Fibroblast of mammary gland (primary cell): Measurements from ENCODE around the gene CBY2.
A peak's percentile ranks its signal among the peaks of the same experiment; 100 is the strongest.

Experiments
- DNase-seq: peaks from one replicate; pipeline ENCODE4 v3.0.0-alpha.2; 2010; ENCODE audit warnings: low read depth
- H3K4me3 ChIP-seq: 2 replicates; pipeline ENCODE4 v1.5.1; 2011; ENCODE audit warnings: low read depth, mild to moderate bottlenecking, low read length, moderate library complexity; ENCODE audit not compliant: control insufficient read depth
- TF ChIP-seq, protein P1 (sequence below): conservative IDR thresholded peaks from 2 replicates; pipeline ENCODE4 v1.5.1; 2011; ENCODE audit warnings: low read depth, low read length, inconsistent platforms; ENCODE audit not compliant: control insufficient read depth, insufficient read depth

Gene CBY2

DNA sequence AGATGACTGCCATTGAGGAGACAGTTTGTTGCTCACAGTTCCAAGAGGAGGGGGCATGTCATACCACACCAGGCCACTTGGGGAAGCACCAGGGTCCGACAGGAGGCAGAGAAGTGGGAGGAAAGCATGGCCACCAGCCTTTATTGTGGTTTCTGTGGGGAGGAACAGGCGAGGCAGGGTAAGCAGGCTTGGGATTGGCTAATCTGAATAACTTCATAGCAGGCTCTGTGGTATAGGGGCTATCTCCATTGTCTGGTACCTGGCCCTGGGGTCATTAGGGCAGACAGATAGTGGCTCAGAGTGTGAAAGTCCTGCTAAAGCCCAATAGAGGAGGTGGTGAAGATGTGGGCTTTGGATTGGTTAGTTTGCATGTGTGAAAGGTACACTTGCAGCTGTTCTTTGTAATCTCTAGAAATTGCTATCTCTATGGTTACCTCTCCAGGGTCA, 35.5 kb downstream of the CBY2 start:
- TF ChIP-seq, protein P1, sequence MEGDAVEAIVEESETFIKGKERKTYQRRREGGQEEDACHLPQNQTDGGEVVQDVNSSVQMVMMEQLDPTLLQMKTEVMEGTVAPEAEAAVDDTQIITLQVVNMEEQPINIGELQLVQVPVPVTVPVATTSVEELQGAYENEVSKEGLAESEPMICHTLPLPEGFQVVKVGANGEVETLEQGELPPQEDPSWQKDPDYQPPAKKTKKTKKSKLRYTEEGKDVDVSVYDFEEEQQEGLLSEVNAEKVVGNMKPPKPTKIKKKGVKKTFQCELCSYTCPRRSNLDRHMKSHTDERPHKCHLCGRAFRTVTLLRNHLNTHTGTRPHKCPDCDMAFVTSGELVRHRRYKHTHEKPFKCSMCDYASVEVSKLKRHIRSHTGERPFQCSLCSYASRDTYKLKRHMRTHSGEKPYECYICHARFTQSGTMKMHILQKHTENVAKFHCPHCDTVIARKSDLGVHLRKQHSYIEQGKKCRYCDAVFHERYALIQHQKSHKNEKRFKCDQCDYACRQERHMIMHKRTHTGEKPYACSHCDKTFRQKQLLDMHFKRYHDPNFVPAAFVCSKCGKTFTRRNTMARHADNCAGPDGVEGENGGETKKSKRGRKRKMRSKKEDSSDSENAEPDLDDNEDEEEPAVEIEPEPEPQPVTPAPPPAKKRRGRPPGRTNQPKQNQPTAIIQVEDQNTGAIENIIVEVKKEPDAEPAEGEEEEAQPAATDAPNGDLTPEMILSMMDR: peak; percentile 23
- H3K4me3 ChIP-seq: no peak overlapping the region
- DNase-seq: no peak

DNA sequence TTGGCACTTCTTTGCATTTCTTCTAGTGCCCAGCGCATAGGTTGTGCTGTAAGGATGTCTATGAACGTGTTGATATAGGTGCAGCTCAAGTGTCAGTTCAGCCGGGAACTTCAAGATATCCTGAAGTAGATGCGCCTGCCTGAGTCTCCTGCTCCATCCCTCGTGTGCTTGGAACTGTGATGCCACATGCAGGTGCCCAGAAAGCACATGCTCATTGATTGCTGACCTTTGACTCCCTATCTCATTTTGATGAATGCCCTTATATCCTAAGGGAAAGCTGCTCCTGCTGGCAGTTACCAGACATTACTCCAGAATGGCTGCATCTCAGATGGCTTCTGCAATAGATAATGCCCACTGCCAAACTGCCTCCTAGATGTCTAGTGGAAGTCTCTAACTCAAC, 40.9 kb downstream of the CBY2 start:
- DNase-seq: no peak
- H3K4me3 ChIP-seq: no peak overlapping the region
- TF ChIP-seq, protein P1: no peak

DNA sequence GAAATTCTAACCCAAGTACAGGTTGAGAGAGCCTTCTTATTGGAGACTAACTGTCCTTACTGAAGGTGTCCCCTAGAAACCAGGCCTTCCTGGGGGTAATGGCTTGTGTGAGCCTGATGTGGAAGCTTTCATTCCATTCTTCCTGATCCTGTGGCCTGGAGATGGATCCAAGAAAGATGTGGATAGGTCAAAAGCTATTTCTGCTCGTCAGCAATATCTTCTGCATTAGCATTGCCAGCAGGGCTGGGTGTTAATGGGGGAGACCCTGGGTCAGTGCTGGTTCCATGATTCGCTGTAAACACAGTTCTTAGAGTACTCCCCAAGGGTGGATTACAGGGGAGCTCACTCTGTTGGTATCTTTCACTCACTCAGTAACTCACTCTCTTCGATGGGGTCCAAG, 42.9 kb downstream of the CBY2 start:
- DNase-seq: no peak
- H3K4me3 ChIP-seq: no peak overlapping the region
- TF ChIP-seq, protein P1: no peak

DNA sequence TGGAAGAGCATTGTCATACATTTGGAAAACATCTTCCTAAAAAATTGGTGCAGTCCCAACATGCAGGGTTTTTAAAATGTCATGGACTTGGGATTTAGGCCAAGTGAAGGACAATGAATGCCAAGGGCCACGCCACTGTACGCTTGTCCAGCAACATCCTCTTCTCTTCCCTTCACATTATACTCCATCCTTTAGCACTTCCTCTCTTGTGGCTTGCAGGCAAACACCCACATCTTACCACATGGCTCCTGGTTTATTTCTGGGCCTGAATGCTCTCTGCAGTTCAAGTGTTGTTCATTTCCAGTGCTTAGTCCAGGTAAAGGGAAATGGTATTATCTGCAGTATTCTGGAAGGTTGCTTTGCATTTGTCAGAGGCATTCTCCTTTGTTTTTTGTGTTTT, 45.0 kb downstream of the CBY2 start:
- TF ChIP-seq, protein P1: no peak
- DNase-seq: no peak
- H3K4me3 ChIP-seq: no peak overlapping the region

DNA sequence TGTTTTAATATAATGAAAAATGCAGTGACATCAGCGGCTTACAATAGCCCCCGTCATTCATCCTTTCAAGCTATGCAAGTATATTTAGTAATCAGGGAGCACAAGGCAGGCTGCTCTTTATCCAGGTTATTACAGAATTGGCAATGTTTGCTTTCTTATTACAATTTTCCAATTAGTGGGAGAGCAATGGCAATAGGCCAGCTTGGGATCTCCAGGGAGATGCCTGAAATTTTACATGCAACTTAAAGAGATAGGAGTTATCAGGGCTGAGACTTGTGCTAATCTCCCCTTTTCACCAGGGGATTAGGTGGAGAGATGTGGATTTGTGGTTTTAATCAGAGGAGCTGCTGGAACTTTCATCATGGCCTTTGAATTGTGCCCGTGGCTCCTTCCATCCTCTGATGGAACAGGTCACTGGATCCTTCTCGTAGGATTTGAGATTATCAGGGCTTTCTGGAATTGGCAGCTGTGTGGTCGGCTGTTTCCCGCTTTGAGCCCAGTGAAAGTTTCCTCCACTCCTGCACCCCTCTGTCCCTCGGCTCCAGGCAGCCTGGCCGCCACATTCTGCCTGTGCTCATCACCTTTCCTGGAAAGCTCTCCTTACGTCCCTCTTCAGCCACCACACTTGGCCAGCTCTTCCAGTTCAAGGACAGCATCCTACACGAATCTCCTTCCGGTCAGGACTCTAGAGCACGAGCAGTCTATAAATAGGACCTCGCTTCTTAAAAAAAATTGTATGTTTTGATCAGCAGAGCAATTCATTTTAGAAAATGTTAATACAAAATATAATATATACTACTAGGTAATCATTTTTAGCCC, 47.0 kb downstream of the CBY2 start:
- no peak overlapping the region for H3K4me3 ChIP-seq
- TF ChIP-seq, protein P1: no peak
- no peak for DNase-seq

DNA sequence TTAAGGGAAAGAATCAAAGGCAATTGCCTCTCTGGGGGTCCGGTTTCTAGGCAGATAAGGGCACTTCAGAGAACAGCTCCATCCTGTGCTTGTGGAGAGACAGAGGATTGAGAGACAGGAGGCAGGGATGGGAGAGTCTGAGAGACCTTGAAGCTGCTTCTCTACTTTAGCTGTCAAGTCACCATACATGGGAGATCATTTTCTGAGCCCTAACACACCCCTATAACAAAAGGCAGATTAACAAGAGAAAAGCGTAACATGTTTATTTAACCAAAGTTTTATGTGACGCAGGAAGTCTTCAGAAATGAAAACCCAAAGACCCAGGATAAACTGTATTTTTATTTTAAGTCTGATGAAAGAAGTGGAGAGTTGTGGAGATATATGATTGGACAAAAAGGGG, 48.4 kb downstream of the CBY2 start:
- TF ChIP-seq, protein P1: no peak
- H3K4me3 ChIP-seq: no peak overlapping the region
- no peak for DNase-seq

DNA sequence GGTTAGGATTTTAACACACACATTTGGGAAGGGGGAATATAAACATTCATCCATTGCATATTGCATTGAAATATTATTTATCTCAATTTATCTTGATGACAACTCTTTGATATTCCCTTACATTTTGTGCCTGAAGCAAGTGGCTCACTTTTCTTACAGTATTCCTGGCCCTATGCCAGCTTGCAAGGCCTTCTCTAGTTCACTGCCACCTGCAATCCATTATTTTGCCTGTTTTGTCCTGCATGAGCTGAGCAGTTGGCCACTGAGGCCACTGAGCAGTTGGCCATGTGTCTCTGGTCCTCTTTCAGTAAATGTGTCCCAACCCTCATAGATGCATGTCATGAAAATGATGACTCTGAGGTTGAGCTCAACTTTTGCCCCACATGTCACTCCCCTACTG, 49.8 kb downstream of the CBY2 start:
- no peak for DNase-seq
- TF ChIP-seq, protein P1: no peak
- H3K4me3 ChIP-seq: no peak overlapping the region
